ENCODE data around the gene BRD3OS. TPM values are rescaled to one million over a fixed set of nuclear protein-coding genes. Genes with fewer than 3 reads are reported as not detected.

The BRD3OS gene
- total and polyA plus RNA-seq, 2 of the 13 experiments (the other 11 are each of a cell fraction or from before 2014, with no cell fraction given), result 4.9 to 5.7 TPM

GRCh38 chr9:133990366-133991213, 34.7 kb upstream of the BRD3OS start (continued):
- TF ChIP-seq ZNF407 (CRISPR knock-in tag; IDR thresholded peaks at IDR 0.05; ENCODE audit: not compliant biosample characterization) (no peak), NFYB (CRISPR knock-in tag; IDR thresholded peaks at IDR 0.05) (no peak), NCOA2 (CRISPR knock-in tag; IDR thresholded peaks at IDR 0.05) (no peak; the same call in 1 of the 2 replicates), ZNF260 (CRISPR knock-in tag; IDR thresholded peaks at IDR 0.05; ENCODE audit: borderline replicate concordance, low read depth) (no peak), IRF2 (CRISPR knock-in tag; IDR thresholded peaks at IDR 0.05) (no peak), BCLAF1 (IDR thresholded peaks at IDR 0.05) (no peak), EHMT2 (IDR thresholded peaks at IDR 0.05; ENCODE audit: borderline replicate concordance, low read depth, low read length) (no peak), NBN (conservative IDR thresholded peaks at IDR 0.05) (no peak), GABPB1 (CRISPR knock-in tag; IDR thresholded peaks at IDR 0.05) (peak; percentile 87), PPARG (CRISPR knock-in tag; conservative IDR thresholded peaks at IDR 0.05) (peak; percentile 45; the same call in 1 of the 2 replicates), ZNF292 (CRISPR knock-in tag; IDR thresholded peaks at IDR 0.05; ENCODE audit: borderline replicate concordance, low read depth) (0 out of 2 replicates have a peak, but pooled peaks have one; percentile 33), ZFP36L1 (CRISPR knock-in tag; IDR thresholded peaks at IDR 0.05) (no peak), RXRB (CRISPR knock-in tag; IDR thresholded peaks at IDR 0.05; ENCODE audit: borderline replicate concordance) (peak; percentile 43; the same call in 1 of the 2 replicates), SRSF4 (IDR thresholded peaks at IDR 0.05; ENCODE audit: low read depth, low read length, poor library complexity, severe bottlenecking) (no peak), ZNF350 (CRISPR knock-in tag; IDR thresholded peaks at IDR 0.05; ENCODE audit: borderline replicate concordance, low read depth) (peak; percentile 53; the same call in 1 of the 2 replicates), SRF (IDR thresholded peaks at IDR 0.05; ENCODE audit: low read depth, low read length) (no peak)
- TF ChIP-seq, protein P1, sequence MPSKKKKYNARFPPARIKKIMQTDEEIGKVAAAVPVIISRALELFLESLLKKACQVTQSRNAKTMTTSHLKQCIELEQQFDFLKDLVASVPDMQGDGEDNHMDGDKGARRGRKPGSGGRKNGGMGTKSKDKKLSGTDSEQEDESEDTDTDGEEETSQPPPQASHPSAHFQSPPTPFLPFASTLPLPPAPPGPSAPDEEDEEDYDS (CRISPR knock-in tag; IDR thresholded peaks at IDR 0.05), result peak; percentile 70
